EL (cell line): ENCODE results near the gene VSNL1.

Experiments used
- DNase-seq: peaks from one replicate; pipeline ENCODE4 v3.0.0-alpha.2; 2016

Gene VSNL1

DNA sequence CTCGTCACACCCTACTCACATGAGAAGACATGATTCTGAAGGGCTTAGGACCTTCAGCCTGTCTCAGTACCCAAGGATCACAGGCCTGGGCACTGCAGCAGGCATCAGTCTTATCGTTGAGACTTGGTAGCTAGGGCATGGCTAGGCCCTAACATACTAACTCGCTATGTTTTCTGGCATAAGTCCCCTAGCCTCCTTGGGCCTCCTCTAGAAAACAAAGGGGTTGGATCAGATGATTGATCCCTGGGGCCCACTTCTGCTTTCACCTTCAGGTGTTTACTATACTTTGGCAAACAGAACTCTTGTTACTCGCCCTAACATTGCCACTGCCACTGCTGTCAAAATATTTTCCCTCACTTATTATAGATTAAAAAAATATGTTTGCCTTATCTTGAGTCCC lies 44.2 kb downstream of the VSNL1 start:
- no peak for DNase-seq

DNA sequence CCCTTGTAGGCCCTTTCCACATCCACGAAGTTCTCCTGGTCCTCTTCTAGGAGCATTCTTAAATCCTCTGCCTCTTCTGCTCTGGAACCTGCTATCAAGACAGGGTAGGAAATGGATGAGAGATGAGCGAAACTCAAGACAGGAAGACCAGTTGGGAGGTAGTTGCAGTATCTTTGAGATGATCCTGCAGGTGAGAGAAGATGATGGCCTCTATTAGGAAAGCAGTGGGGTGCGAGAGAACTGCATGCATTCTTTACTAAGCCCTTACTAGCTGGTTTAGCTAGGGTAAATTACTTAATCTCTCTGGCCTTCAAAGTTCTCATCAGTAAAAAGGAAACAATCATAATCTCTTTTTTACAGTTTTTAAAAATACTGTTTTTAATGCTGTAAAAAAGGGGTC lies 47.0 kb downstream of the VSNL1 start:
- no peak for DNase-seq

DNA sequence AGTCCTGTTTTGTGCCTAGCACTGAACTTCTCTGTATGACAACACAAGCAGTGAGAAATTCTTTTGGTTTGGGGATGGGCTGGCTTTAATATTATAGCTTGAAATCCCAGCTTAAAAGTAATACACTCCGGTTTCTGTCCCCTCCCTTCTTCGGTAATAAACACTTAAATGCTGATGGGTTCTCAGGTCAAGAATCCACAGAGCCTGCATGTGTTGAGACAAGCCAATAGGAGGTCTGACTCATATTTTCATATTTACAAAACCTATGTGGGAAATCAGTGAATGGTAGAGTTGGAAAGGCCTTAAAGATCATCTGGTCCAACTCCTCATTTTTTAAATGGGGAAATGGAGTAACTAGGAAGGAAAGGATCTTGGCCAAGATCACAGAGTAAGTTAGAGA lies 47.5 kb downstream of the VSNL1 start:
- DNase-seq = no peak

DNA sequence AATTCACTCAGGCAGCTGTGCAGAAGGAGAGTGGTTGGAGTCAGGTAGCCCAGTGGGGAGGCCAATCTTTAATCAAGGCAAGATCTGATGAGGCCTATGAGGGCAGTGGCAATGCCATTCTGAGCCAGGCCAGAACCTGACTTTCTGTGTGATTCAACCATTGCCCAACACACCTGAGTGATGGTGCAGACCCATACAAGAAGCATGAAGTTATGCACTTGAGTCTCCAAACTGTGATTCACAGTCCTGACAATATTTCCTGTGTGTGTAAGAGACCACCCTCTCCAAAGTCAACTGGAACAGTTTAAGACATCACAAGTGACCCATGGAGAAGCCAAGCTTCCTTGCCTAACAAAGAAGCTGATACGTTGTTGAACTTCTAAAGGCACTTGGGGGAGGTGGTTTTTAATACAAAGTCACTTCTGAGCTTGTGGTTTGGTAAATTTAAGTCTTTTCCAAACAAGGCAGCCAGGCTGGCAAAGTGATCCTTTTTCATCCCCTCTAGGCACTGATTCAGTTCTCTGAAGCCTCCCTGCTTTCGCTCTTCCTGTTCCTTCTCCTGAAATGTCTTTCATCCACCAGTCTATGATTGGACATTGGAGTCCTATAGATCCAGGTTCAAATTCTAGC lies 49.0 kb downstream of the VSNL1 start:
- no peak for DNase-seq

DNA sequence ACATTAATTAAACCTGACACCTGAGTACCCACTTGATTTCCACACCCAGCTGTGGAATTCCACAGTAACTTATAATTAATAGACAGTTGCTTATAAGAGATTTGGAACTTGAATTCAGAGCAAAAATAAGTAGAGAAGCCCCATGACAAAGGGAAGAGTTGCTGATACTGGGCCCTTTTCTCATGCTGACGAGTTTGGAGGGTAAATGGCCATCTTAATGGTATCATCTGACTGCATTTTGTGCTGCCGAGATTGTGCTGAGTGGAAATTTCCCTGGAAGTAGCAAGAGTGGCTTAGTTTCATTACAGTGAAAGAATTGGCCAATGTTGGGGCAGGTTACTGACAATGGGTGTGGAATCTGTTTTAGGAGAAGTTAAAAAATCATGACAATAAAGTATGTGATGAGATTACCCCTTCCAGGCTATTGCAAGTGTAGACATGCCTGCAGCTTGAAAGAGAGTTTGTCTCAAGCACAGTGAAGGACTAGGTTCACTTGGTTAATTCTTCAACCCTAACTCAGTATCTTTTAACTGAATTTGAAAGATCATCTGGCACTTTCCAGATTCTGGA lies 49.9 kb downstream of the VSNL1 start:
- no peak for DNase-seq

DNA sequence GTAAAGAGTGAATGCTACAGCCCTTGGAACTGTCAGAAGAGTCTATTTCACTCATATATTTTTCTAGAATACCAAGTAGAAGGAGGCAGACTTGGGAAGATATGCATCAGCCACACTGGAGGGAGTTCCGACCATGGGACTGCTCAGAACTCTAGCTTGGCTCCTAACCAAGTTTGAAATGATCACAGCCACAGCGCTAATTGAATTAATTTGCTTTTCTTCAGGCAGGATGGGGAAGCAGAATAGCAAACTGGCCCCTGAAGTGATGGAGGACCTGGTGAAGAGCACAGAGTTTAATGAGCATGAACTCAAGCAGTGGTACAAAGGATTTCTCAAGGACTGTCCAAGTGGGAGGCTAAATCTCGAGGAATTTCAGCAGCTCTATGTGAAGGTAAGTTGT lies 51.4 kb downstream of the VSNL1 start:
- DNase-seq = no peak

DNA sequence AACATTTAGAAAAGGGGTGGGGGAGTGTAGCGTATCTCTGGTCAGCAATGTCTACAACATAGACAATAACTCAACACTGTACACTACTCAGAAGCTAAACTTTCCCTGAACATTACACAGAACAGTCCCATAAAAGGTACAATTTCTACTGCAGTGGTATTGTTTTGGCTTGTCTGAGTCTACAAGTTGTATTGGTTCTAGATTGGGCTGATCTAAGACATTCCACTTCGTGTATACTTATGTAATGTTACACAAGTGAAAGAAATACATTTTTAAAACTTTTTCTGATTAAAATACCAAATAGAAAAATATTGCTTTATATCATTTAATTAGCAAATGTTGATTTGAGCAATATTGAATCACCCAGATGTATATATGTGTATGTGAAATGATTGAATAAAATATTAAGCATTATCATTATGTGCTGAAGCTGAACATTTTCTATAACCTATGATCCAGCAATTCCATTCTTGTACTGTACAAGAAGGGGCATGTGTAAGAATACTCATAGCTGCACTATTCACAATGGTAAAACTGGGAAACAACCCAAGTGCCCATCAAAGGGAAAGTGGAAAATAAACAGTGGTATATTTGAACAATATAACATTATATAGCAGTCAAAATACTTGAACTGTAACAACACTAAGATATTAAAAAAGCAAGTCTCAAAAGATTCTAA lies 52.4 kb downstream of the VSNL1 start:
- DNase-seq = no peak

DNA sequence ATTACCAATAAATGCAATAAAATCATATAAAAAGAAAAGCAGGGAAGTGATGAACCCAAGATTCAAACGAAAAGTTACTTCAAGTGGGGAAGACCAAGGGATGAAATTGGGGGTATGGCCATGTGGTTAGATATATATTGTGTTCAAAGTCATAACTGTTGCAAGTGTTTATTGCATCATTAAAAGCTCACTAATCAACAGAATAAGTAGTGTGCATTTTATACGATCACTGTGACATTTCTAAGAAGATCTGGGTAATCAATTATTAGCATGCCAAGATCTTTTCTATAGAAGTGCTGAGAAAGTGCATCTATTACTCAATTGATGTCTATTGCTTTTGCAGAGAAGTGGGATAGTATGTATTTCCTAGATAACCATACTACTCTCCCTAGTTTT lies 52.9 kb downstream of the VSNL1 start:
- no peak for DNase-seq

DNA sequence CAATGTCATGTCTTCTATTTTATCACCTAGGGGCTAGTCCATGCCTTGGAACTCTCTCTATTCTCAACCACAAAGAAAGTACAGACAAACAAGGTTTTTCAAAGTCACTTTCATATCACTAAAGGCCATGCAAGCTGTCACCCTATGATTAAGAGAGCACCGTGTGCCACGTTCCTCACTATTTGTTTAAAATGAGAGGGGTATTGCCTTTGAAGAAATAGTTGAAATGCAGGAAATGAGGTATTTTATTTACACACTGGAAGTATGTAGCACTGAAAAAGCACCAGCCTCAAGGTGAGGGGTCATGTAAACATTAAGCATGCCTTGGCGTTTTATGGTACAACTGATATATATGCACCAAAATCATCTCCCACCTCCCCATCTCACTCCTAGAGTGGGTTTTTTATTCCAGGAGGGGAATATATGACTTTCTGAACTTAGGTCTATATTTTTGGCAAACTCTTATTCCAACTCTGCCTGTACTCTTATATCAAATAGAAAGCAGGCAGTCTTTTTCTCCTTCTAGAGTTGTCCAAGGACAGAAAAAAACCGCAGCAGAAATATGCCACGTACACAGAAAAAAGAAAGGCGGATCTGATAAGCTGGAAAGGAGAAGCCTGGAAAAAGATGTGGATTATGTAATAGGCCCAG lies 53.5 kb downstream of the VSNL1 start:
- no peak for DNase-seq

DNA sequence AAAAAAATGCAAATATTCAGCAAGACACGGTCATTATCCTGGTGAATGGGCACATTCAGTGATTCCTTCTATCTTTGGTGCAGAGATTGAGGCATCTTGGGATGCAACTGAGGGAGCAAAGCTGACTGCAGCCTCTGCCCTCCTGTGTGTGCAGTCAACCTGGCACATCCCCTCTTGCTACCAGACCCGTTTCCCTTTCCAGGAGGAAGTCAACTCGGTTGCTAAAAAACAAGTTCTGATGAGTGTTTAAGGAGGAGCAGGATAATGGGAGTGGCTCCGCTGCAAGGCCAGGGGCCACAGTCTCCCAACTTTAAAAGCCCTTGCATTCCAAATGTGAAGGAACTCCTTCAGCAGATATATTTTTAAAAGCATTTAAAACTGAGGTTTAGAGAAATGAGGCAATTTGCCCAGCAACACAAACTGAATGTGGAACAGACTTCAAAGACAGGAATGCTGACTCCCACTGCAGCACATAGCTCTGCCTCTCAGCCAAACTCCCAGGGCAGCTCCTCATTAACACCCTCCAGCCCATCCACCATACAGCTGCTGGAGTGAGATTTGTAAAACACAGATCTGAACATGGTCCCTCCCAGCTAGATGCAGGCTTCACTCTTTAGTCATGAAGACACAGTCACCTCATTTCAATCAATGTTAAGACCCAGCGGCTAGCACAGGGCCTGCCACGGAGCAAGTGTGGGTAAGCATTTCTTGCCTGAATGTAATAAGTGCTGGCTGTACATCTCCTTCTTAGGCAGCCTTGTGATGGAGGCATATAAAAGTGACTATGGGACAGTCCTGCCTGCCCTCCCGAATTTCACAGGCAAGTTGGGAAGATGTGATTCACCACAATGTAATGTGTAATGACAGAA lies 54.3 kb downstream of the VSNL1 start:
- peak; percentile 6 for DNase-seq

DNA sequence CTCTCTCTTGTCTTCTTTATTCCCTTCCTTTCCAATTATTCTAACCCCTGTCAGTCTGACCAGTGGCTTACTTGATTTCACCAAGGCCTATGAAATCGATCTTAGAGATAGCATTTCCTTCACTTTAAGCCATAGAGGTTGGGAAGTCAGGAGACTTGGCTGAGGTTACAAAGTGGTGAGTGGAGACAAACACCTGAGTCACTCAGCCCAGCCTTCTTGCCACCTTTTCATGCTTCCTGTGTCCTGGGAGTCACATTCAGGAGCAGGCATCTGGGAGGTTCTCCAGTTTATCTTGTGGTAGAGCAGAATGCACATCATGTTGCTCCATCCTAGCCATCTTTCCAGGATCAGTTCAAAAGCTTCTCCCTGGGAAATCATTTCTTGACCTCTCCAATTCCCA lies 59.1 kb downstream of the VSNL1 start:
- DNase-seq = no peak

DNA sequence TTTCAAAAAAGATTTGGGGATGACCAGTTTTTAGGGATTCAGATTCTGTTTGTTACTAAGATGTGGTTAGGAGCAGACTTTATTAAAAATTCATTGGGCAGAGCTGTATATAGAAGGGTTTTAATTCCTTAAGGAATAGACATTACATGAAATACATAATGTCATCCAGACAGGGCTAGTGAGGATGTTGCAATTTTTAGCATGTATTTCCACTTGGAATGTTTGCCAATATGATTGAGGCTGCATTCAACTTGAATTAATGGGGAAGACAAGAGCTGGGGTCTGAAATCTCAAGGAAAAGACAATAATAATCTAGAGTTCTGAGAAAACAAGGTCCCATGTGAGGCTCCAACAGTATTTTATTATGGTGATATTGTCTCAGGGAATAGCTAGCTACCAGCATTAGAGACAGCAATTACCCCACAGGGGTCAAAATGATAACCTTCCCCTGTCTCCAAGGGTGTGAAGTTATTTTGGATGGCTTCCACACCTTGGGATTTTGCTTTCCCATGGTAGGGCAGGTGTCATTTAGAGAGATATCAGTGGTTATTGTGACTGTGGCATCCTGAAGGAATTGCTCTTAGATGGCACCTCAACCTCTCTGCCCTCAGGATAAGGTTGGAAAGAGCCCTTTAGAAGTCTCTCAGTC lies 60.2 kb downstream of the VSNL1 start:
- no peak for DNase-seq

DNA sequence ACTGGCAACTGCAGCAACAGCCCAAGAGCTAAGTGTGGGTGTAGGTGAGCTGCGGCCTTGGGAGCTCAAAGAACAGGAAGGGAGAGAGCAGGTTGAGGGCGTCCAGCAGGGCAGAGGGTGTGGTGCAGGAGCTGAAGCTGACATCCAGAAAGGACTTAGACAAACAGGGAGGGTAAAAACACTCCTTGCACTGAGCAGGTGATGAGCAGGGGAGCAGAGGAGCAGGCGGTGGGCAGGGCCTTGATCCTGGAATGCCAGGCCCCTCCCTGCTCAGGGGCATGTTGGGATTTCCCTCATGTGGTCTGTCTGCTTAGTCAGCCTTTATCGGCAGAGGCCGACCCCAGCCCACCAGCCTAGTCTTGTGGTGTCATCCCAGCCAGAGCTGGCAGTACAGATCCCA lies 63.6 kb downstream of the VSNL1 start:
- DNase-seq = no peak

DNA sequence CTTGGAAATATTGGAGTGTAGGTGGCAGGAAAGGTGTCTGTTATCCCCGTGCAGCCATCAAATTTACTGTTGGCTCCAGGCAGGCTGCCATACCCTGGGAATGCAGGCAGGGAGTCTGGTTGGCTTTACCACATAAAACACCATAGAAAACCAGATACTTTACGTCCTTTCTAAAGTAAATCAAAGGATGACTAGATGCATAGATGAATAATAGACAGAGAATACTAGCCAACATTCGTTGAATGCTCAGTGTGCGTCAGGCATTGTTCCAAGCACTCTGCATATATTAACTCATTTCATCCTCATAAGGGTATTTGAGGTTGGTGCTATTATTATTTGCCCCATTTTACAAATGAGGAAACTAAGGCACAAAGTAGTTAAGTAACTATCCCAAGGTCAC lies 65.2 kb downstream of the VSNL1 start:
- no peak for DNase-seq

DNA sequence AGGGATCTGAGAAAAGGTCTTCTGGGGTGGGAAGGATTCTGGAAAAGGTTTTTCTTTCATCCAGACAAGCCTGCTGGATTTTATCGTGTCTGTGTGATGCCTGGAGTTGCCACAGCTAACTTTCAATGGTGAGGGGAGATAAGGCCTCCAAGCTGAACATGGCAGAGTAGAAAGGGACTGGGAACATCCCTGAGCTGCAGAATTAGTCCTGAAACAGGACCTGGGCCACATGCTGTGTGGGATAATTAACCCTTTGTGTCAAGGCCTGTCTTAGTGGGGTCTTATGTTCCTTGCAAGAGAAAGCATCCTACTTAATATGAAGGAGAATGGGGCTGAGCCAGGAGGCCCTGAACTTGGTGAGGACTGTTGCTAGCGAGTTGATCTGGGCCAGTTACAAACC lies 66.4 kb downstream of the VSNL1 start:
- no peak for DNase-seq

DNA sequence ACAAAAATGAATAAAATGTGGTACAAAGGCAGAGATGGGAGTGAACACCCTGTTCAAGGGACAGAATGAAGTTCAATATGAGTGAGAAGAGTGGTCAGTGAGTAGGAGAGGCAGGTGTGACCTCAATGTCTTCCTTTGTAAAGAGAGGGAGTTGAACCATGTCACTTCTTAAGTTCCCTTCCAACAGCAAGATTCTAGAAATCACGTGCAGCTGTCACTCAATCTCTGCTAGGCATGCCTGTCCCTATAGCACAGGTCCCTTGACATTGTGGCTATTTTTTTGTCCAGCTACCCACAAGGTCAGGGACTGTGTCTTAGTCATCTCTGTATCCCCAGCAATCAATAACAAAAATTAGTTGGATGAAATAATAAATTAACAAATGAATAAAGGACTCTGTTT lies 66.9 kb downstream of the VSNL1 start:
- DNase-seq = no peak

DNA sequence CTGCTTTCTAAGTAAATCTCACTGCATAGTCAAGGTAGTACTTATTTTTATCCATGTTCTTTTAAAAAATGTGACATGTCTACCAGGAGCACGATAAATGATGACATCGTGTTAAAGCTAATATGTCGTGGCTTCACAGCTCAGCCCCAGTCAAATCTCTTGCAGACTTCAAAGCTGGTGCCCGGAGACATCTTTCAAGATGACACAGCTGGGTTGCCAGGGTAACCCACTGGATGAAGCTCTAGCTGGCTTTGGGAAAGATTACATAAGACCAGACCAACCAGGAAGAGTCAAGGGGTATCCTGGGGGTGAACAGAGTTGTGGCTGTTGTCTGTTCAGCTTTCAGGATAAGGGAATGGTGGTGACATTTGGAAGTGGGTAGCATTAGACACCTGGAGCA lies 67.8 kb downstream of the VSNL1 start:
- no peak for DNase-seq

DNA sequence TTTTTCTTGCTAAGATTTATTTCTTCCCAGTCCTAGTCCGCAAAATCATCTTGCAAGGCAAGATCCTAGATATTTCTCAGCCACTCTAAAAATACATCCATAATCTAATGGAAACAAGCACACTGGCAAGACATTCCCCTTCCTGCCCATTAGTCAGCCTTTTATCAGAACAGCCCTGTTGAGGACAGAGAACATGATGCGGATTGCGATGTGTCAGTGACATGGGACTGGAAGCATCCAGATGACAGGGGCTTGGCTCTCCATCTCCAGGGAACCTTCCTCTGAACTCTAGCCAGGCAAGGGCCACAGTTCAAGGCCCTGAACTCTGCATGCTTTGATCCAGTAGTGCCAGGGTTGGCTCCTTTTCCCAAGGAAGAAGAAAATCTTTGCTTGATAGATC lies 70.0 kb downstream of the VSNL1 start:
- DNase-seq = no peak

DNA sequence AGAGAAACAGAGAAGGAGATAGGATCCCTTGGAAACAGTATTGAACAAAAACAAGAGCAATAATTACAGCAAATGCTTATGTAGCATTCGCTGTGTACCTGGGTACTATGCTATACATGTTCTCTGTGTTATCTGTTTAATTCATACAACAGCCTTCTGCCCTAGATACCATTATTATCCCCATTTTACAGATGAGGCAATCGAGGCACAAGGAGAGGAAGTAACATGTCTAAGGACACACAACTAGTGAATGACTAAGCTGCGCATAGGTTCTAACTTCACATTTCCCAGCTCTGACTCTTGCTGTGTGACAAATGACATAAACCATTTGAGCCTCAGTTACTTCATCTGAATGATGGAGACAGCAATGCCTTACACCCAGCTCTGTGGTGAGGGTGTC lies 70.5 kb downstream of the VSNL1 start:
- DNase-seq = no peak

DNA sequence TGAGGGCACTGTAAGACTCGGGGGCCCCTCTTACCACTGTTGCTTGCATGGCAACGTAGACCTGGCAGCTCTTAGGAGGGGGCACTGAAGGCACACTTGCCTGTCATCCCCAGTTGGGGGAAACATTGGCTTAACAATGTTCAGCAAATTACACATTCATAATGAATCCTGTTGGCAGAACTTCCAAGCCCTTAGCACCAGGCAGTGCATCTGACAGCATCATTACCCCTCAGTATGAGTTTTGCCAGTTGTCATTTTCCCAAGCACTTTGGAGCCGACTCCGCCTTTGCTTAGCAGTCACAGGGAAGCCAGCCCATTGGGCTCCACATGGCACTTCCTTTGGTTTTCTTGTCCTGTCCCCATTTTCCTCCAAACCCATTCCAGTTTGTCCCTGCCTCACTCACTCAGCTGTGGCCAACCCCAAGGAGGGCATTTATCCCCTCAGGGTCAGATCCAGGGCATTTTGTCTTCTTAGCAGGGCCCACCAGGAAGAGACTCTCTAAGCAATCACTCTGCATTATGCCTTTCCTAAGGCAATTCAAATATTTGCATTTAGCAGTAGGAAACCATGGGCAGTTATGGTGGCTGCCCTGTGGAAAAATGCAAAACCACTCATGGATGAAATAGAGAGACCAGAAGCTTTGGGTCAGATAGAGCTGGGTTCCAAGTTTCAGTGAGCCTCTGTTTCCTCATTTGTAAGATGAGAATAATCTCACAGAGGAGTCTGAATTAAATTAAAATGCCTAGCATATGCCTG lies 73.9 kb downstream of the VSNL1 start:
- DNase-seq = no peak

DNA sequence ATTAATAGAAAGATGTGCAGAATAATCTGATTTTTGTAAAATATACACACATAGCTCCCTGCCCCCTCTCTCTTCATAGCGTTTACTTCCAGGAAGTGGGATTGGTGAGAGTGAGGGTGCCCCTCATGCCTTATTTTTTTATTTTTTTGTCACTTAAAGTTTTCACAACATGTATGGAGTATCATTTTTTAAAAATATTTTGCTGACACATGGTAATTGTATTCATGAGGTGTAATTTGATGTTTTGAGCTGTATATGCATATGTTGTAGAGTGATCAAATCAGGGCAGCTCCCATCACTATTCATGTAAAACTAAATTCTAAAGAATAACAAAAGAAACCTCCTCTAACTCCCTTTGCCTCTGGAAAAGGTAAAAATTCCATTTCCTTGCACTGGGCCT lies 74.7 kb downstream of the VSNL1 start:
- no peak for DNase-seq

DNA sequence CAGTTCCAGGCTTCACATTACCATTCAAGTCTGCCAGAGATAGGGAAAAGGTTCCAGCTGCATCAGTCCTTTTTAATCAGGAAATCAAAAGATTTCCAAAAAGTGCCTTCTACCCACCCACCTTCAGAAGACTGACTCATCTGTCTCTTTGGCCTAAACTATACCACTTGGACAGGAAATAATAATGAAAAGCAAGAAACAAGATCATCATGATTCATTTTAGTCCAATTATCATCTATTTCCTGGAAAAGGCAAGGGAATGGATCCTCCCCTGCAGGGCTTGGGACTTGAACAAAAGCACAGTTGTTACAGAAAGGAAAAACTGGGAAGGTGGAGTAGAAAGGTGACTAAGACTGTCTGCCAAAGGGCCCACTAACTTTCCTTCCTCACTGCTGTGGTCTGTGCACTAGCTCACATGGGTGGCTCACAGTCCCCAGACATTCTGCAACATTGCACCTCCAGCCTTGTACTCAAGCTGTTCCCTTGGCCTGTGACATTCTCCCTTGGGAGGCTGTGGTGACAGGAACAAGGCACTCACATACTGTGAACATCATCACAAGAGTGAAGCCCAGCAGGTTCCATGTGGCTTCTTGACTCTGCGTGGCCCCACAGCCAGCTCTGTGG lies 75.3 kb downstream of the VSNL1 start:
- peak; percentile 31 for DNase-seq
